B cell (primary cell): Measurements from ENCODE around the gene SHLD1. TPM values are rescaled to one million over a fixed set of nuclear protein-coding genes. Genes with fewer than 3 reads are reported as not detected.
"Not testable (repeated sequence)": the region's sequence is repeated elsewhere in the genome, so short reads cannot be mapped to it uniquely, and the experiment has no call there.

Experiments used
- ATAC-seq: fragments of 200-7000 bp; cut with Tn5 transposase; one replicate; pipeline ENCODE4 v1.10.0; 2021; ENCODE audit warnings: low read depth, mild to moderate bottlenecking, moderate number of reproducible peaks, moderate library complexity
- CTCF ChIA-PET: fragments of 350-600 bp; sonication (Branson Sonifier 250); formaldehyde crosslinking; loops from one replicate; lab custom pipeline; 2021; ENCODE audit warnings: antibody characterized with exemption, inconsistent platforms; lab: Charles Lee
- POLR2A ChIA-PET: fragments of 350-600 bp; sonication (Branson Sonifier 250); formaldehyde crosslinking; loops from one replicate; lab custom pipeline; 2021; ENCODE audit warnings: antibody characterized with exemption; lab: Charles Lee
- DNase-seq: peaks from one replicate; pipeline ENCODE4 v3.0.0; 2013
- H2AFZ ChIP-seq: 2 replicates; pipeline ENCODE4 v1.6.1; 2012; ENCODE audit warnings: mild to moderate bottlenecking, low read depth, low read length; ENCODE audit not compliant: insufficient read depth, poor library complexity, severe bottlenecking
- H3K27ac ChIP-seq, 2 donors: 1 replicate in 1 of 2; 2 replicates in 1 of 2; pipeline ENCODE4 v1.5.1; 2012 to 2013; ENCODE audit warnings: low read length in 2 of 2, mild to moderate bottlenecking in 2 of 2, moderate library complexity in 1 of 2
- H3K27me3 ChIP-seq, 4 experiments: fragments of 200-600 bp in 1 of 4; sonication (generic) in 1 of 4; replicated peaks in 1 of 4; 1 replicate in 2 of 4; 2 replicates in 2 of 4; pipeline versions ENCODE4 v1.6.1 to v1.7.0; 2013 to 2016; ENCODE audit warnings: low read length in 3 of 4, mild to moderate bottlenecking in 2 of 4, mixed read lengths in 1 of 4, moderate library complexity in 1 of 4; ENCODE audit not compliant: insufficient read depth in 4 of 4, control insufficient read depth in 3 of 4; ENCODE audit errors: control extremely low read depth in 1 of 4
- H3K36me3 ChIP-seq, 2 experiments: replicated peaks in 1 of 2; 1 replicate in 1 of 2; 2 replicates in 1 of 2; pipeline versions ENCODE4 v1.6.1 to v1.7.1; 2013; ENCODE audit warnings: low read length in 1 of 2; ENCODE audit not compliant: insufficient read depth in 2 of 2, control insufficient read depth in 1 of 2; ENCODE audit errors: control extremely low read depth in 1 of 2, extremely low read depth in 1 of 2
- H3K4me1 ChIP-seq, 2 donors: fragments of 200-600 bp in 1 of 2; sonication (generic) in 1 of 2; 1 replicate in 1 of 2; 2 replicates in 1 of 2; pipeline versions ENCODE4 v1.5.1 to v1.6.1; 2013 to 2017; ENCODE audit warnings: low read length in 2 of 2; ENCODE audit not compliant: control insufficient read depth in 2 of 2, insufficient read depth in 2 of 2
- H3K4me2 ChIP-seq: replicated peaks from 2 replicates; pipeline ENCODE3; 2012; ENCODE audit warnings: mild to moderate bottlenecking, low read depth, low read length; ENCODE audit not compliant: poor library complexity, severe bottlenecking
- H3K4me3 ChIP-seq, 5 experiments: fragments of 200-600 bp in 1 of 5; sonication (generic) in 1 of 5; 1 replicate in 3 of 5; 2 replicates in 2 of 5; pipeline versions ENCODE4 v1.5.1 to v1.7.0; 2011 to 2016; ENCODE audit warnings: low read length in 4 of 5, mild to moderate bottlenecking in 4 of 5, low read depth in 2 of 5, control low read depth in 1 of 5, moderate library complexity in 1 of 5; ENCODE audit not compliant: insufficient read depth in 1 of 5; ENCODE audit errors: control extremely low read depth in 1 of 5, extremely low read depth in 1 of 5
- H3K79me2 ChIP-seq: fragments of 200-600 bp; sonication (generic); one replicate; pipeline ENCODE4 v1.6.0; 2016; ENCODE audit warnings: low read length; ENCODE audit not compliant: control insufficient read depth, insufficient read depth
- H3K9ac ChIP-seq: fragments of 200-600 bp; sonication (generic); 2 replicates; pipeline ENCODE4 v1.6.1; 2017; ENCODE audit warnings: mild to moderate bottlenecking, low read length, moderate library complexity
- H3K9me3 ChIP-seq, 3 donors: one replicate each; pipeline versions ENCODE4 v1.6.1 to v1.7.1; 2013; ENCODE audit warnings: low read length in 2 of 3; ENCODE audit not compliant: control insufficient read depth in 2 of 3, insufficient read depth in 1 of 3; ENCODE audit errors: control extremely low read depth in 1 of 3
- H4K20me1 ChIP-seq: 2 replicates; pipeline ENCODE4 v1.6.0; 2012; ENCODE audit warnings: mild to moderate bottlenecking, low read length; ENCODE audit not compliant: insufficient read depth, control insufficient read depth, poor library complexity, severe bottlenecking
- H3K27ac Mint-ChIP-seq: one replicate; pipeline ENCODE4 v1.8.0; 2021; ENCODE audit warnings: mixed read lengths
- H3K27me3 Mint-ChIP-seq: one replicate; pipeline ENCODE4 v1.8.0; 2021; ENCODE audit warnings: mixed read lengths
- H3K4me1 Mint-ChIP-seq: one replicate; pipeline ENCODE4 v1.8.0; 2021; ENCODE audit warnings: mixed read lengths
- H3K4me3 Mint-ChIP-seq: one replicate; pipeline ENCODE4 v1.8.0; 2021; ENCODE audit warnings: mixed read lengths
- H3K9me3 Mint-ChIP-seq: one replicate; pipeline ENCODE4 v1.8.0; 2022; ENCODE audit warnings: mixed read lengths; ENCODE audit not compliant: insufficient read depth
- CTCF ChIP-seq: fragments of 200-600 bp; IDR thresholded peaks from one replicate; pipeline ENCODE4 v1.8.0; 2022; ENCODE audit warnings: antibody characterized with exemption, mild to moderate bottlenecking
- EZH2 ChIP-seq: IDR thresholded peaks from 2 replicates; pipeline ENCODE4 v1.6.1; 2012; ENCODE audit warnings: borderline replicate concordance, low read depth, mild to moderate bottlenecking, moderate library complexity, low read length; ENCODE audit not compliant: insufficient read depth, poor library complexity, severe bottlenecking
- WGBS: methylation state at CpG from one replicate; pipeline ENCODE4 v1.1.5; 2013; ENCODE audit warnings: missing lambda C conversion rate; ENCODE audit not compliant: insufficient coverage; 5-methylcytosine and 5-hydroxymethylcytosine counted together
- intact Hi-C: fragments of 100-400 bp; cut with micrococcal nuclease; formaldehyde crosslinking; loops from one replicate; pipeline ENCODE4 v1.10.0; 2022
- polyA plus RNA-seq: library from polyadenylated mRNA; depleted of rRNA; stranded (reverse); fragments of >200 nt; gene quantifications from 2 replicates; pipeline ENCODE4 v1.2.3, GENCODE V29; 2012
- total RNA-seq, 2 donors: library from RNA; stranded (reverse); fragments of 120-200 nt in 1 of 2; gene quantifications; 1 replicate in 1 of 2; 2 replicates in 1 of 2; pipeline versions ENCODE4 v1.2.3 to v1.2.4, GENCODE V29; 2013 to 2022

Gene SHLD1
- total and polyA plus RNA-seq, 2 donors (not counting 1 experiment from before 2014, with no cell fraction given): 15.4 to 18.5 TPM

GRCh38 chr20:5780846-5781217, 30.6 kb downstream of the SHLD1 start:
- no peak for ATAC-seq
- Histone ChIP-seq H3K4me3 (no peak overlapping the region), H3K27ac (no peak overlapping the region), H3K79me2 (peaks cover 37% of the 10 kb centered on the region), H2AFZ (no peak overlapping the region), H3K9me3 (no peaks in the 10 kb centered on the region), H4K20me1 (peaks cover 12% of the 10 kb centered on the region), H3K4me2 (no peak overlapping the region), H3K27me3 (no peaks in the 10 kb centered on the region), H3K4me1 (no peaks in the 10 kb centered on the region), H3K9ac (no peak overlapping the region), H3K36me3 (peaks cover 10 to 47% of the 10 kb centered on the region in 2 experiments)
- intact Hi-C loops: no loop called here
- TF ChIP-seq CTCF (no peak), EZH2 (no peak)
- POLR2A ChIA-PET: no interaction called here
- no peaks in the 10 kb centered on the region for H3K9me3 Mint-ChIP-seq
- no peak overlapping the region for H3K27ac Mint-ChIP-seq
- WGBS: no CpG with 5 or more reads among the region's 2 CpGs
- H3K4me3 Mint-ChIP-seq: no peak overlapping the region
- CTCF ChIA-PET: interaction anchor here (6.0 kb wide), 1 partner anchor 212 kb away, joined by 39 read pairs; no protein-coding TSS in a partner anchor
- H3K4me1 Mint-ChIP-seq: peaks cover 1% of the 10 kb centered on the region
- DNase-seq: no peak
- no peaks in the 10 kb centered on the region for H3K27me3 Mint-ChIP-seq

GRCh38 chr20:5781367-5781766, 31.2 kb downstream of the SHLD1 start:
- DNase-seq, H3K4me3 ChIP-seq, H3K4me3 Mint-ChIP-seq, H3K4me1 Mint-ChIP-seq, H3K9me3 ChIP-seq, intact Hi-C loops, H2AFZ ChIP-seq, H3K4me2 ChIP-seq, H3K27me3 ChIP-seq, ATAC-seq, H3K9ac ChIP-seq, H3K27ac ChIP-seq, H3K4me1 ChIP-seq, H3K27me3 Mint-ChIP-seq, H3K27ac Mint-ChIP-seq, H3K9me3 Mint-ChIP-seq: not testable (repeated sequence)
- POLR2A ChIA-PET: interaction anchor here (0.6 kb wide), 1 partner anchor 211 kb away, joined by 14 read pairs; no protein-coding TSS in a partner anchor
- H4K20me1 ChIP-seq: peaks cover 12% of the 10 kb centered on the region
- CTCF ChIA-PET: interaction anchor here (1.1 to 6.0 kb wide), 3 partner anchors 213 to 224 kb away, joined by 3 to 39 read pairs (median 6); no protein-coding TSS in a partner anchor
- H3K79me2 ChIP-seq: peaks cover 33% of the 10 kb centered on the region
- WGBS: 87% methylated on average over 3 of the region's 8 CpGs
- H3K36me3 ChIP-seq: peaks cover 10 to 43% of the 10 kb centered on the region in 2 experiments
